K562 (cell line): ENCODE results near the gene KCP. TPM values are rescaled to one million over a fixed set of nuclear protein-coding genes. Genes with fewer than 3 reads are reported as not detected.

ENCODE experiments used
- ATAC-seq: fragments of 200-7000 bp; cut with Tn5 transposase; 3 replicates; pipeline ENCODE4 v1.9.1; 2020; ENCODE audit warnings: moderate library complexity
- BruUV-seq: library from RNA; stranded (reverse); fragments of 400-500 nt; replicated peaks from 2 replicates; lab custom pipeline; 2021; lab: Mats Ljungman, UMichigan
- CTCF ChIA-PET: fragments of 300-600 bp; formaldehyde crosslinking; extraction: SDS; loops from one replicate; lab custom pipeline; 2021; ENCODE audit warnings: low intra/inter-chr PET ratio; lab: Yijun Ruan, JAX
- POLR2A ChIA-PET: fragments of 300-600, 350-650 bp; sonication (Branson Sonifier 250); formaldehyde crosslinking; extraction: SDS; loops from one replicate; lab custom pipeline; 2021; ENCODE audit warnings: antibody characterized with exemption, inconsistent platforms; lab: Yijun Ruan, JAX
- DNase-seq, 4 experiments: peaks; one replicate each; pipeline versions ENCODE4 v3.0.0 to v3.0.0-alpha.2; 2011 to 2018; ENCODE audit warnings: low spot score in 3 of 4, mixed read lengths in 3 of 4; ENCODE audit errors: extremely low read depth in 1 of 4
- FAIRE-seq: peaks from 2 replicates; lab custom pipeline; 2011; peaks lifted over from hg19 to GRCh38; lab: Jason Lieb, UNC
- H2AFZ ChIP-seq: 2 replicates; pipeline ENCODE4 v1.6.0; 2011; ENCODE audit warnings: low read depth, low read length, control low read depth, inconsistent platforms
- H3K27ac ChIP-seq: fragments of 200-600 bp; 3 replicates; pipeline ENCODE4 v1.8.0; 2011; ENCODE audit warnings: low read depth, mild to moderate bottlenecking, control low read depth, inconsistent platforms, low read length, moderate library complexity, mixed read lengths; ENCODE audit errors: extremely low read depth
- H3K27me3 ChIP-seq, 2 experiments: fragments of 300-600 bp in 1 of 2; 2 replicates in 1 of 2; 3 replicates in 1 of 2; pipeline versions ENCODE4 v1.6.0 to v1.8.0; 2011; ENCODE audit warnings: inconsistent platforms in 2 of 2, low read length in 2 of 2, mild to moderate bottlenecking in 1 of 2, mixed read lengths in 1 of 2, moderate library complexity in 1 of 2; ENCODE audit not compliant: control insufficient read depth in 2 of 2, insufficient read depth in 2 of 2
- H3K36me3 ChIP-seq: fragments of 300-600 bp; 3 replicates; pipeline ENCODE4 v1.8.0; 2011; ENCODE audit warnings: mild to moderate bottlenecking, low read length, inconsistent platforms; ENCODE audit not compliant: control insufficient read depth, insufficient read depth
- H3K4me1 ChIP-seq, 2 experiments: fragments of 200-600 bp in 1 of 2; replicated peaks in 1 of 2; 2 replicates in 1 of 2; 3 replicates in 1 of 2; pipeline versions ENCODE4 v1.5.1 to v1.8.0; 2011; ENCODE audit warnings: inconsistent platforms in 2 of 2, low read length in 2 of 2, mild to moderate bottlenecking in 1 of 2, mixed read lengths in 1 of 2, moderate library complexity in 1 of 2; ENCODE audit not compliant: control insufficient read depth in 2 of 2, insufficient read depth in 2 of 2
- H3K4me2 ChIP-seq: 2 replicates; pipeline ENCODE4 v1.6.1; 2011; ENCODE audit warnings: low read length, control low read depth, inconsistent platforms, mixed read lengths; ENCODE audit not compliant: insufficient read depth
- H3K4me3 ChIP-seq: fragments of 200-600 bp; sonication (generic), shearing (Covaris generic); 2 replicates; pipeline ENCODE4 v1.5.1; 2016; ENCODE audit warnings: control low read depth, inconsistent platforms
- H3K79me2 ChIP-seq: fragments of 200-600 bp; 3 replicates; pipeline ENCODE4 v1.8.0; 2011; ENCODE audit warnings: low read length, inconsistent platforms; ENCODE audit not compliant: control insufficient read depth, insufficient read depth
- H3K9ac ChIP-seq, 2 experiments: 2 replicates each; pipeline versions ENCODE4 v1.6.0 to v1.6.1; 2011; ENCODE audit warnings: low read depth in 2 of 2, low read length in 2 of 2, control low read depth in 1 of 2, inconsistent platforms in 1 of 2, mild to moderate bottlenecking in 1 of 2, mixed read lengths in 1 of 2; ENCODE audit not compliant: insufficient read depth in 1 of 2
- H3K9me1 ChIP-seq: one replicate; pipeline ENCODE4 v1.6.0; 2011; ENCODE audit warnings: inconsistent platforms, mild to moderate bottlenecking, low read length, moderate library complexity; ENCODE audit not compliant: control insufficient read depth, insufficient read depth
- H3K9me3 ChIP-seq: replicated peaks from 2 replicates; pipeline ENCODE4 v1.5.1; 2011; ENCODE audit warnings: low read depth, low read length, inconsistent platforms; ENCODE audit not compliant: control insufficient read depth, insufficient read depth
- H4K20me1 ChIP-seq: replicated peaks from 2 replicates; pipeline ENCODE4 v1.6.1; 2011; ENCODE audit warnings: low read length, inconsistent platforms, mixed read lengths; ENCODE audit not compliant: control insufficient read depth, insufficient read depth
- GABPB2 ChIP-seq: fragments of 250-450 bp; sonication (Bioruptor Pico); conservative IDR thresholded peaks from 2 replicates; pipeline ENCODE4 v1.5.1; 2021; ENCODE audit warnings: mild to moderate bottlenecking
- PHB ChIP-seq: fragments of 250-450 bp; sonication (Bioruptor Pico); IDR thresholded peaks from 2 replicates; pipeline ENCODE4 v1.5.0; 2021
- U2AF1 ChIP-seq: fragments of 200-400 bp; formaldehyde crosslinking; optimal IDR thresholded peaks from 2 replicates; pipeline ENCODE3; 2017; ENCODE audit warnings: mild to moderate bottlenecking, low read depth, low read length, moderate library complexity
- XRCC4 ChIP-seq: IDR thresholded peaks from one replicate; pipeline ENCODE4 v1.6.1; 2011; ENCODE audit not compliant: insufficient read depth, insufficient read length; ENCODE audit errors: extremely low read depth
- ZFP36 ChIP-seq: fragments of 150-350 bp; IDR thresholded peaks from 2 replicates; pipeline ENCODE4 v1.6.1; 2018; ENCODE audit warnings: low read length, low read depth; ENCODE audit not compliant: partially characterized antibody
- ZNF23 ChIP-seq: fragments of 250-450 bp; sonication (Bioruptor Pico); IDR thresholded peaks from 2 replicates; pipeline ENCODE4 v1.4.0; 2020; ENCODE audit warnings: mild to moderate bottlenecking
- ZNF316 ChIP-seq: fragments of 450-650 bp; IDR thresholded peaks from 2 replicates; pipeline ENCODE4 v1.6.1; 2016
- WGBS: fragments of 100-300 bp; shearing (Covaris generic); methylation state at CpG from one replicate; pipeline ENCODE4 v1.1.6; 2016; ENCODE audit warnings: low coverage, mixed read lengths; ENCODE audit not compliant: insufficient coverage; ENCODE audit errors: missing lambda C conversion rate; 5-methylcytosine and 5-hydroxymethylcytosine counted together
- in situ Hi-C: fragments of 300-500 bp; cut with MboI; formaldehyde crosslinking; loops from 4 replicates; pipeline ENCODE4 v1.15.0; 2018; ENCODE audit warnings: inconsistent platforms, mixed read lengths
- intact Hi-C: fragments of 100-400 bp; cut with micrococcal nuclease; formaldehyde crosslinking; loops from 2 replicates; pipeline ENCODE4 v1.14.2; 2022
- polyA plus RNA-seq, 8 experiments: library from polyadenylated mRNA; depleted of rRNA in 4 of 8; stranded (reverse) in 5 of 8; unstranded in 3 of 8; fragments of >200 nt; fragmentation: Nextera tagmentation in 2 of 8; fragmentation: Illumina TruSeq in 1 of 8; extraction: Ambion mirVana in 2 of 8; extraction: Trizol in 1 of 8; gene quantifications; 2 replicates each; pipeline versions ENCODE4 v1.2.1 to v1.2.3, GENCODE V29; 2011 to 2014; ENCODE audit warnings: inconsistent platforms in 1 of 8, missing spikeins in 1 of 8
- total RNA-seq, 7 experiments: library from RNA; depleted of rRNA in 6 of 7; stranded (reverse); fragments of >200 nt in 6 of 7; fragmentation: Illumina TruSeq in 2 of 7; extraction: Trizol in 2 of 7; gene quantifications; 2 replicates each; pipeline versions ENCODE4 v1.2.1 to v1.2.3, GENCODE V29; 2011 to 2021; ENCODE audit warnings: low replicate concordance in 1 of 7
- TF ChIP-seq, protein P1 (sequence below): fragments of 250-450 bp; sonication (Bioruptor Pico); IDR thresholded peaks from 2 replicates; pipeline ENCODE4 v1.4.0; 2020; ENCODE audit warnings: mild to moderate bottlenecking, moderate library complexity
- TF ChIP-seq, protein P2 (sequence below), 2 experiments: fragments of 450-650 bp in 1 of 2; sonication (generic) in 1 of 2; formaldehyde crosslinking in 1 of 2; IDR thresholded peaks in 1 of 2; conservative IDR thresholded peaks in 1 of 2; 2 replicates each; pipeline versions ENCODE4 v1.6.1 to v1.8.1; 2016 to 2023; ENCODE audit warnings: mild to moderate bottlenecking in 2 of 2, moderate library complexity in 2 of 2, inconsistent platforms in 1 of 2, missing genetic modification reagents in 1 of 2

The KCP gene
- total and polyA plus RNA-seq, 9 of the 15 experiments (the other 6 are each of a cell fraction or from before 2014, with no cell fraction given): 0.06 to 0.17 (median 0.12) TPM; not detected in 3

DNA sequence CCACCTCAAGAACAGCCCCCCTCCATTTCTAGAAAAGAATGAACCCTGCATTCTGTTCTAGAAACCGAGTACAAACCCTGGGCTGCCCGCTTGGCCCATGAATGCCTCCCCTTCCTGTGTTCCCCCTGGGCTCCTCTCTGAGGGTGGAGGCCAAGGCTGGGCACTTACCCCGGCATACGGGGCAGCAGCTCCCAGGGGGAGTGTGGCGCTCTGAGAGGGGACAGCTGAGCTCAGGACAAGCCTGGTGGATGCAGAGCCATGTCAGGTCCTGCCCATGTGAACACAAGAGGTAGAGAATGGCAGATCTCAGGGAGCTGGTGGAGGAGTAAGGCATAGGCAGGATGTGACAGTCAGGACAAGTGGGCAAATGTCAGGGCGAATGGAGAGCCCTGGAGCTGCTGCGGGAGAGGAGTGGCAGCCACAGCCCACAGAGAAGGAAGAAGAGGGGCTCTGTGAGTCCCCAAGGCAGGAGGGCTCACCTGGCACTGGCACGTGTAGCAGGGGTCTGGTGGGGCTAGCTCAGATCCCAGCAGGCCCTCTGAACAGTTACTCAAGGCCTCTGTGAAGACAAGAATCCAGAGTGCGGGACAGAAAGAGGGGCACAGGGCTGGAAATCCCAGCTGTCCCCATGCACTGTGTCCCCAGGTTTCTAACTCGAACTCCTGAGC, 28.9 kb downstream of the KCP start:
- Histone ChIP-seq H3K4me2 (no peak overlapping the region), H3K27ac (no peak overlapping the region), H3K36me3 (no peaks in the 10 kb centered on the region), H3K4me1 (peaks cover 0 to 59% of the 10 kb centered on the region in 2 experiments; a peak in 3 of 5 replicates), H3K9ac (peak overlapping the region in 1 of 2 experiments; percentile 61; a peak in 1 of 4 replicates), H3K9me1 (no peaks in the 10 kb centered on the region), H2AFZ (no peak overlapping the region), H3K79me2 (no peaks in the 10 kb centered on the region), H3K27me3 (peaks cover 0 to 8% of the 10 kb centered on the region in 2 experiments; a peak in 2 of 5 replicates), H3K9me3 (no peaks in the 10 kb centered on the region; the same call in 1 of the 2 replicates), H3K4me3 (no peak overlapping the region), H4K20me1 (no peaks in the 10 kb centered on the region; the same call in 1 of the 2 replicates)
- intact Hi-C loops: loop anchor here (2.0 to 5.0 kb wide), 4 partner anchors 39 to 404 kb away; partner anchors contain the start of genes CCDC136, GARIN1A and METTL2B
- ATAC-seq (no peak), FAIRE-seq (no peak), DNase-seq (no peak)
- BruUV-seq: no TSS peak
- WGBS: 14% methylated on average over 10 of the region's 10 CpGs
- POLR2A ChIA-PET: interaction anchor here (0.6 to 2.1 kb wide), 4 partner anchors 16 to 477 kb away, joined by 3 to 9 read pairs (median 4); partner anchors contain the start of gene ATP6V1F
- TF ChIP-seq GABPB2 (CRISPR knock-in tag): no peak
- TF ChIP-seq, protein P1, sequence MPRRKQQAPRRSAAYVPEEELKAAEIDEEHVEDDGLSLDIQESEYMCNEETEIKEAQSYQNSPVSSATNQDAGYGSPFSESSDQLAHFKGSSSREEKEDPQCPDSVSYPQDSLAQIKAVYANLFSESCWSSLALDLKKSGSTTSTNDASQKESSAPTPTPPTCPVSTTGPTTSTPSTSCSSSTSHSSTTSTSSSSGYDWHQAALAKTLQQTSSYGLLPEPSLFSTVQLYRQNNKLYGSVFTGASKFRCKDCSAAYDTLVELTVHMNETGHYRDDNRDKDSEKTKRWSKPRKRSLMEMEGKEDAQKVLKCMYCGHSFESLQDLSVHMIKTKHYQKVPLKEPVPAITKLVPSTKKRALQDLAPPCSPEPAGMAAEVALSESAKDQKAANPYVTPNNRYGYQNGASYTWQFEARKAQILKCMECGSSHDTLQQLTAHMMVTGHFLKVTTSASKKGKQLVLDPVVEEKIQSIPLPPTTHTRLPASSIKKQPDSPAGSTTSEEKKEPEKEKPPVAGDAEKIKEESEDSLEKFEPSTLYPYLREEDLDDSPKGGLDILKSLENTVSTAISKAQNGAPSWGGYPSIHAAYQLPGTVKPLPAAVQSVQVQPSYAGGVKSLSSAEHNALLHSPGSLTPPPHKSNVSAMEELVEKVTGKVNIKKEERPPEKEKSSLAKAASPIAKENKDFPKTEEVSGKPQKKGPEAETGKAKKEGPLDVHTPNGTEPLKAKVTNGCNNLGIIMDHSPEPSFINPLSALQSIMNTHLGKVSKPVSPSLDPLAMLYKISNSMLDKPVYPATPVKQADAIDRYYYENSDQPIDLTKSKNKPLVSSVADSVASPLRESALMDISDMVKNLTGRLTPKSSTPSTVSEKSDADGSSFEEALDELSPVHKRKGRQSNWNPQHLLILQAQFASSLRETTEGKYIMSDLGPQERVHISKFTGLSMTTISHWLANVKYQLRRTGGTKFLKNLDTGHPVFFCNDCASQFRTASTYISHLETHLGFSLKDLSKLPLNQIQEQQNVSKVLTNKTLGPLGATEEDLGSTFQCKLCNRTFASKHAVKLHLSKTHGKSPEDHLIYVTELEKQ (CRISPR knock-in tag): no peak
- no peak for TF ChIP-seq ZNF23
- no peak for TF ChIP-seq U2AF1
- no peak for TF ChIP-seq XRCC4
- TF ChIP-seq, protein P2, sequence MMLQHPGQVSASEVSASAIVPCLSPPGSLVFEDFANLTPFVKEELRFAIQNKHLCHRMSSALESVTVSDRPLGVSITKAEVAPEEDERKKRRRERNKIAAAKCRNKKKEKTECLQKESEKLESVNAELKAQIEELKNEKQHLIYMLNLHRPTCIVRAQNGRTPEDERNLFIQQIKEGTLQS (IDR thresholded peaks at IDR 0.05): no peak
- TF ChIP-seq, protein P2 (CRISPR knock-in tag; conservative IDR thresholded peaks at IDR 0.05): no peak
- TF ChIP-seq PHB: no peak
- no peak for TF ChIP-seq ZFP36
- no peak for TF ChIP-seq ZNF316
- in situ Hi-C loops: loop anchor here (5.0 kb wide), 2 partner anchors 204 to 269 kb away; no protein-coding TSS in a partner anchor
- CTCF ChIA-PET: interaction anchor here (1.0 kb wide), 1 partner anchor 143 kb away, joined by 3 read pairs; no protein-coding TSS in a partner anchor
